Measurements from ENCODE around the gene LGR4. TPM values are rescaled to one million over a fixed set of nuclear protein-coding genes. Genes with fewer than 3 reads are reported as not detected.

The LGR4 gene
- total RNA-seq, 1 donor from 2014 or later = 3.0 TPM

GRCh38 chr11:27431808-27432207 is 40.8 kb downstream of the LGR4 start:
- no peaks in the 10 kb centered on the region for H3K36me3 Mint-ChIP-seq (ENCODE audit: low read depth)
- no peak for TF ChIP-seq CTCF (IDR thresholded peaks at IDR 0.05)
- ChIA-PET CTCF (no interaction called here), POLR2A (no interaction called here)
- H3K4me1 Mint-ChIP-seq = no peaks in the 10 kb centered on the region
- H3K27ac Mint-ChIP-seq = no peak overlapping the region
- H3K4me3 Mint-ChIP-seq = no peak overlapping the region
- no peaks in the 10 kb centered on the region for H3K9me3 Mint-ChIP-seq
- DNase-seq (no peak), ATAC-seq (ENCODE audit: low read depth) (no peak)
- no peaks in the 10 kb centered on the region for H3K27me3 Mint-ChIP-seq
- intact Hi-C loops (cut with micrococcal nuclease) = no loop called here

GRCh38 chr11:27429761-27430393 is 42.7 kb downstream of the LGR4 start:
- DNase-seq (no peak), ATAC-seq (ENCODE audit: low read depth) (no peak)
- no peak for TF ChIP-seq CTCF (IDR thresholded peaks at IDR 0.05)
- no peaks in the 10 kb centered on the region for H3K27me3 Mint-ChIP-seq
- ChIA-PET POLR2A (no interaction called here), CTCF (no interaction called here)
- no peaks in the 10 kb centered on the region for H3K36me3 Mint-ChIP-seq (ENCODE audit: low read depth)
- intact Hi-C loops (cut with micrococcal nuclease) = no loop called here
- H3K4me3 Mint-ChIP-seq = no peak overlapping the region
- H3K27ac Mint-ChIP-seq = no peak overlapping the region
- no peaks in the 10 kb centered on the region for H3K4me1 Mint-ChIP-seq
- no peaks in the 10 kb centered on the region for H3K9me3 Mint-ChIP-seq

GRCh38 chr11:27427183-27427980 is 45.2 kb downstream of the LGR4 start:
- ChIA-PET CTCF (no interaction called here), POLR2A (no interaction called here)
- Mint-ChIP-seq H3K27me3 (no peaks in the 10 kb centered on the region), H3K9me3 (no peaks in the 10 kb centered on the region), H3K4me3 (no peak overlapping the region), H3K36me3 (ENCODE audit: low read depth) (no peaks in the 10 kb centered on the region), H3K4me1 (no peaks in the 10 kb centered on the region), H3K27ac (no peak overlapping the region)
- intact Hi-C loops (cut with micrococcal nuclease) = no loop called here
- DNase-seq (no peak), ATAC-seq (ENCODE audit: low read depth) (no peak)
- TF ChIP-seq CTCF (IDR thresholded peaks at IDR 0.05) = no peak

GRCh38 chr11:27425814-27426213 is 46.8 kb downstream of the LGR4 start:
- ATAC-seq (ENCODE audit: low read depth) (no peak), DNase-seq (no peak)
- ChIA-PET POLR2A (no interaction called here), CTCF (no interaction called here)
- Mint-ChIP-seq H3K4me1 (no peaks in the 10 kb centered on the region), H3K27ac (no peak overlapping the region), H3K27me3 (no peaks in the 10 kb centered on the region), H3K36me3 (ENCODE audit: low read depth) (no peaks in the 10 kb centered on the region), H3K9me3 (no peaks in the 10 kb centered on the region), H3K4me3 (no peak overlapping the region)
- TF ChIP-seq CTCF (IDR thresholded peaks at IDR 0.05) = no peak
- intact Hi-C loops (cut with micrococcal nuclease) = no loop called here

GRCh38 chr11:27423125-27423524 is 49.5 kb downstream of the LGR4 start:
- Mint-ChIP-seq H3K27me3 (no peaks in the 10 kb centered on the region), H3K36me3 (ENCODE audit: low read depth) (no peaks in the 10 kb centered on the region), H3K4me1 (no peaks in the 10 kb centered on the region), H3K27ac (no peak overlapping the region), H3K4me3 (no peak overlapping the region), H3K9me3 (peaks cover 3% of the 10 kb centered on the region)
- POLR2A ChIA-PET = no interaction called here
- CTCF ChIA-PET = no interaction called here
- TF ChIP-seq CTCF (IDR thresholded peaks at IDR 0.05) = no peak
- no peak for ATAC-seq (ENCODE audit: low read depth)
- DNase-seq = no peak
- intact Hi-C loops (cut with micrococcal nuclease) = no loop called here
